Aorta (tissue), 5 donors: ENCODE results near the gene RNASE8. TPM values are rescaled to one million over a fixed set of nuclear protein-coding genes. Genes with fewer than 3 reads are reported as not detected.

Source experiments
- ATAC-seq: fragments of 200-7000 bp; cut with Tn5 transposase; one replicate; pipeline ENCODE4 v1.9.1; 2022; ENCODE audit warnings: moderate library complexity; ENCODE audit not compliant: low FRiP score
- DNase-seq, 2 donors: peaks; one replicate each; pipeline ENCODE4 v3.0.0-alpha.2; 2020
- H3K27ac ChIP-seq, 2 donors: one replicate each; pipeline ENCODE4 v1.5.1; 2013; ENCODE audit warnings: low read length in 2 of 2, mild to moderate bottlenecking in 2 of 2, moderate library complexity in 2 of 2, control low read depth in 1 of 2, inconsistent platforms in 1 of 2, low read depth in 1 of 2
- H3K27me3 ChIP-seq, 2 donors: one replicate each; pipeline ENCODE4 v1.6.1; 2013; ENCODE audit warnings: control low read depth in 1 of 2, low read length in 1 of 2, mild to moderate bottlenecking in 1 of 2, moderate library complexity in 1 of 2; ENCODE audit not compliant: insufficient read depth in 2 of 2, control insufficient read depth in 1 of 2
- H3K36me3 ChIP-seq, 2 donors: one replicate each; pipeline ENCODE4 v1.6.1; 2013; ENCODE audit warnings: control low read depth in 1 of 2, low read length in 1 of 2, mild to moderate bottlenecking in 1 of 2; ENCODE audit not compliant: insufficient read depth in 2 of 2, control insufficient read depth in 1 of 2
- H3K4me1 ChIP-seq, 2 donors: one replicate each; pipeline ENCODE4 v1.6.1; 2013; ENCODE audit warnings: low read length in 2 of 2, control low read depth in 1 of 2, mild to moderate bottlenecking in 1 of 2, moderate library complexity in 1 of 2; ENCODE audit not compliant: insufficient read depth in 2 of 2, control insufficient read depth in 1 of 2
- H3K4me3 ChIP-seq, 2 donors: one replicate each; pipeline ENCODE4 v1.5.1; 2013; ENCODE audit warnings: low read length in 2 of 2, control low read depth in 1 of 2, mild to moderate bottlenecking in 1 of 2
- H3K9me3 ChIP-seq: one replicate; pipeline ENCODE4 v1.6.1; 2013; ENCODE audit warnings: mild to moderate bottlenecking, low read length; ENCODE audit not compliant: control insufficient read depth
- WGBS, 2 donors: extraction: QIAGEN DNeasy Blood & Tissue Kit; methylation state at CpG; one replicate each; pipeline ENCODE4 v1.1.7; 2013; 5-methylcytosine and 5-hydroxymethylcytosine counted together
- intact Hi-C, 2 donors: fragments of 100-400 bp; cut with DNase I; formaldehyde crosslinking; loops; one replicate each; pipeline versions ENCODE4 v1.14.2 to v1.15.0; 2022
- polyA plus RNA-seq, 2 donors: library from polyadenylated mRNA; stranded (reverse); fragments of 200-250 nt; gene quantifications; one replicate each; pipeline ENCODE4 v1.2.3, GENCODE V29; 2013
- total RNA-seq, 2 donors: library from RNA; stranded (reverse); fragmentation: NEBNext Ultra II Directional; extraction: Animal tissue kit (Norgen Biotek cat#: 25700); gene quantifications; one replicate each; pipeline ENCODE4 v1.2.1, GENCODE V29; 2021
- donor health status: healthy with polysubstance abuse.
- donor health status: Bipolar disorder and iron deficiency.
- donor health status: DM: no; HTN: no; CAD: no.
- donor health status: DM: no; HTN: no; CAD: no.
- donor health status: DM: yes; HTN: yes; CAD: no.

Gene RNASE8
- total and polyA plus RNA-seq, 4 donors = 1.00 TPM; not detected in 3

GRCh38 chr14:21072031-21072473 is 14.4 kb downstream of the RNASE8 start:
- Histone ChIP-seq H3K9me3 (no peaks in the 10 kb centered on the region), H3K4me1 (no peaks in the 10 kb centered on the region), H3K36me3 (peaks cover 0 to 2% of the 10 kb centered on the region in 2 donors), H3K4me3 (peak overlapping the region in 1 of 2 donors; percentile 51), H3K27ac (peak overlapping the region; percentile 34 to 37), H3K27me3 (no peaks in the 10 kb centered on the region)
- intact Hi-C loops = loop anchor here in 1 of 2 donors (10.0 kb wide), 1 partner anchor 313 kb away; the partner anchor contains the start of gene SUPT16H
- 0 to 2% methylated on average over 4 of the region's 4 CpGs for WGBS, 2 donors
- DNase-seq (no peak), ATAC-seq (no peak)

GRCh38 chr14:21072781-21073339 is 15.2 kb downstream of the RNASE8 start:
- no peak overlapping the region for H3K27ac ChIP-seq
- no peaks in the 10 kb centered on the region for H3K27me3 ChIP-seq
- DNase-seq = no peak
- intact Hi-C loops = loop anchor here in 1 of 2 donors (10.0 kb wide), 1 partner anchor 312 kb away; the partner anchor contains the start of gene SUPT16H
- WGBS, 2 donors = 74 to 81% methylated on average over 9 of the region's 9 CpGs
- H3K36me3 ChIP-seq = peaks cover 0 to 2% of the 10 kb centered on the region in 2 donors
- H3K9me3 ChIP-seq = no peaks in the 10 kb centered on the region
- ATAC-seq = no peak
- H3K4me1 ChIP-seq = no peaks in the 10 kb centered on the region
- no peak overlapping the region for H3K4me3 ChIP-seq

- intact Hi-C loops = loop anchor here in 1 of 2 donors (10.0 kb wide), 1 partner anchor 311 kb away; the partner anchor contains the start of gene SUPT16H
- WGBS, 2 donors = 89 to 92% methylated on average over 9 of the region's 9 CpGs
- no peak overlapping the region for H3K27ac ChIP-seq
Measured at GRCh38 chr14:21073921-21074320, 16.3 kb downstream of the RNASE8 start.

GRCh38 chr14:21074398-21075272 is 17.0 kb downstream of the RNASE8 start:
- WGBS, 2 donors = 86 to 87% methylated on average over 26 of the region's 26 CpGs
- DNase-seq (no peak), ATAC-seq (no peak)

More at GRCh38 chr14:21073921-21074320, 16.3 kb downstream of the RNASE8 start:
- Histone ChIP-seq H3K4me1 (no peaks in the 10 kb centered on the region), H3K27me3 (no peaks in the 10 kb centered on the region), H3K9me3 (no peaks in the 10 kb centered on the region), H3K36me3 (peaks cover 0 to 2% of the 10 kb centered on the region in 2 donors), H3K4me3 (no peak overlapping the region)
- DNase-seq = no peak
- ATAC-seq = no peak

GRCh38 chr14:21075719-21076437 is 18.3 kb downstream of the RNASE8 start:
- no peak overlapping the region for H3K4me3 ChIP-seq
- 82 to 84% methylated on average over 9 of the region's 9 CpGs for WGBS, 2 donors
- DNase-seq = no peak
- H3K4me1 ChIP-seq = no peaks in the 10 kb centered on the region
- ATAC-seq = no peak
- peaks cover 0 to 2% of the 10 kb centered on the region in 2 donors for H3K36me3 ChIP-seq
- H3K27me3 ChIP-seq = no peaks in the 10 kb centered on the region
- intact Hi-C loops = loop anchor here in 1 of 2 donors (10.0 kb wide), 1 partner anchor 309 kb away; the partner anchor contains the start of gene SUPT16H
- no peak overlapping the region for H3K27ac ChIP-seq
- H3K9me3 ChIP-seq = no peaks in the 10 kb centered on the region

More at GRCh38 chr14:21074398-21075272, 17.0 kb downstream of the RNASE8 start:
- intact Hi-C loops = loop anchor here in 1 of 2 donors (10.0 kb wide), 1 partner anchor 310 kb away; the partner anchor contains the start of gene SUPT16H
- Histone ChIP-seq H3K9me3 (no peaks in the 10 kb centered on the region), H3K36me3 (peaks cover 0 to 2% of the 10 kb centered on the region in 2 donors), H3K27ac (no peak overlapping the region), H3K27me3 (no peaks in the 10 kb centered on the region), H3K4me1 (no peaks in the 10 kb centered on the region), H3K4me3 (no peak overlapping the region)

GRCh38 chr14:21077672-21078071 is 20.1 kb downstream of the RNASE8 start:
- peaks cover 0 to 4% of the 10 kb centered on the region in 2 donors for H3K36me3 ChIP-seq
- intact Hi-C loops = loop anchor here in 1 of 2 donors (10.0 kb wide), 1 partner anchor 307 kb away; the partner anchor contains the start of gene SUPT16H
- no peaks in the 10 kb centered on the region for H3K27me3 ChIP-seq
- no peak for DNase-seq
- H3K9me3 ChIP-seq = no peaks in the 10 kb centered on the region
- 86 to 92% methylated on average over 2 of the region's 2 CpGs for WGBS, 2 donors
- H3K4me1 ChIP-seq = no peaks in the 10 kb centered on the region
- H3K4me3 ChIP-seq = no peak overlapping the region
- H3K27ac ChIP-seq = no peak overlapping the region
- ATAC-seq = no peak

GRCh38 chr14:21078287-21078686 is 20.7 kb downstream of the RNASE8 start:
- peaks cover 0 to 4% of the 10 kb centered on the region in 2 donors for H3K36me3 ChIP-seq
- DNase-seq = no peak

GRCh38 chr14:21078726-21079125 is 21.1 kb downstream of the RNASE8 start:
- DNase-seq = no peak
- H3K4me3 ChIP-seq = no peak overlapping the region
- H3K4me1 ChIP-seq = no peaks in the 10 kb centered on the region
- no peaks in the 10 kb centered on the region for H3K27me3 ChIP-seq
- intact Hi-C loops = loop anchor here in 1 of 2 donors (10.0 kb wide), 1 partner anchor 306 kb away; the partner anchor contains the start of gene SUPT16H
- no peak overlapping the region for H3K27ac ChIP-seq
- no peak for ATAC-seq
- H3K36me3 ChIP-seq = peaks cover 0 to 4% of the 10 kb centered on the region in 2 donors
- H3K9me3 ChIP-seq = no peaks in the 10 kb centered on the region
- WGBS, 2 donors = 84% methylated on average over 10 of the region's 10 CpGs

More at GRCh38 chr14:21078287-21078686, 20.7 kb downstream of the RNASE8 start:
- Histone ChIP-seq H3K4me1 (no peaks in the 10 kb centered on the region), H3K9me3 (no peaks in the 10 kb centered on the region), H3K4me3 (no peak overlapping the region), H3K27ac (no peak overlapping the region), H3K27me3 (no peaks in the 10 kb centered on the region)
- no peak for ATAC-seq
- WGBS, 2 donors = 82 to 88% methylated on average over 5 of the region's 5 CpGs
- intact Hi-C loops = loop anchor here in 1 of 2 donors (10.0 kb wide), 1 partner anchor 307 kb away; the partner anchor contains the start of gene SUPT16H
